Endothelial cell of umbilical vein (primary cell): ENCODE data around the gene CHCHD2. TPM values are rescaled to one million over a fixed set of nuclear protein-coding genes. Genes with fewer than 3 reads are reported as not detected.
"Not testable (repeated sequence)": the region's sequence is repeated elsewhere in the genome, so short reads cannot be mapped to it uniquely, and the experiment has no call there.

Experiments
- BruUV-seq: library from RNA; stranded (reverse); fragments of 400-500 nt; replicated peaks from 2 replicates; lab custom pipeline; 2021; lab: Mats Ljungman, UMichigan
- CTCF ChIA-PET: fragments of 300-600, 350-600 bp; sonication (Branson Sonifier 250); formaldehyde crosslinking; loops from one replicate; lab custom pipeline; 2021; ENCODE audit warnings: antibody characterized with exemption, inconsistent platforms; lab: Charles Lee
- POLR2A ChIA-PET: fragments of 300-600, 350-600 bp; sonication (Branson Sonifier 250); formaldehyde crosslinking; loops from one replicate; lab custom pipeline; 2021; ENCODE audit warnings: antibody characterized with exemption, inconsistent platforms; lab: Charles Lee
- DNase-seq: peaks from one replicate; pipeline ENCODE4 v3.0.0-alpha.2; 2011; ENCODE audit warnings: low read depth, low spot score
- FAIRE-seq: peaks from 2 replicates; lab custom pipeline; 2011; peaks lifted over from hg19 to GRCh38; lab: Jason Lieb, UNC
- H2AFZ ChIP-seq: 2 replicates; pipeline ENCODE4 v1.6.0; 2012; ENCODE audit warnings: low read depth, low read length, control low read depth, inconsistent platforms
- H3K27ac ChIP-seq: 2 replicates; pipeline ENCODE4 v1.5.1; 2011; ENCODE audit warnings: low read depth, mild to moderate bottlenecking, control low read depth, low read length, moderate library complexity; ENCODE audit not compliant: insufficient read depth
- H3K27me3 ChIP-seq, 2 experiments: 2 replicates each; pipeline versions ENCODE4 v1.6.0 to v1.6.1; 2011; ENCODE audit warnings: low read length in 2 of 2, mixed read lengths in 1 of 2; ENCODE audit not compliant: control insufficient read depth in 2 of 2, insufficient read depth in 2 of 2
- H3K36me3 ChIP-seq, 2 experiments: 2 replicates in 1 of 2; 3 replicates in 1 of 2; pipeline ENCODE4 v1.5.1; 2011; ENCODE audit warnings: low read length in 2 of 2, mild to moderate bottlenecking in 1 of 2, moderate library complexity in 1 of 2; ENCODE audit not compliant: control insufficient read depth in 2 of 2, insufficient read depth in 2 of 2; ENCODE audit errors: extremely low read depth in 1 of 2
- H3K4me1 ChIP-seq: 3 replicates; pipeline ENCODE4 v1.5.1; 2011; ENCODE audit warnings: mild to moderate bottlenecking, low read length; ENCODE audit not compliant: control insufficient read depth, insufficient read depth; ENCODE audit errors: extremely low read depth
- H3K4me2 ChIP-seq: 2 replicates; pipeline ENCODE4 v1.6.1; 2011; ENCODE audit warnings: low read length, control low read depth, mixed read lengths; ENCODE audit not compliant: insufficient read depth
- H3K4me3 ChIP-seq, 3 experiments: fragments of 200-600 bp in 1 of 3; sonication (generic), shearing (Covaris generic) in 1 of 3; replicated peaks in 1 of 3; 2 replicates each; pipeline ENCODE4 v1.5.1; 2011 to 2016; ENCODE audit warnings: control low read depth in 3 of 3, low read length in 3 of 3, mild to moderate bottlenecking in 2 of 3, inconsistent platforms in 1 of 3, low read depth in 1 of 3, moderate library complexity in 1 of 3; ENCODE audit not compliant: insufficient read depth in 1 of 3
- H3K79me2 ChIP-seq: 2 replicates; pipeline ENCODE4 v1.6.0; 2012; ENCODE audit warnings: low read length, inconsistent platforms; ENCODE audit not compliant: control insufficient read depth, insufficient read depth
- H3K9ac ChIP-seq: replicated peaks from 2 replicates; pipeline ENCODE3; 2011; ENCODE audit warnings: low read length, control low read depth; ENCODE audit not compliant: insufficient read depth; ENCODE audit errors: extremely low read depth
- H3K9me1 ChIP-seq: replicated peaks from 3 replicates; pipeline ENCODE4 v1.6.0; 2011; ENCODE audit warnings: mild to moderate bottlenecking, low read length; ENCODE audit not compliant: control insufficient read depth, insufficient read depth; ENCODE audit errors: extremely low read depth
- H3K9me3 ChIP-seq: replicated peaks from 2 replicates; pipeline ENCODE4 v1.5.1; 2012; ENCODE audit warnings: low read length, inconsistent platforms; ENCODE audit not compliant: control insufficient read depth, insufficient read depth
- H4K20me1 ChIP-seq: replicated peaks from 2 replicates; pipeline ENCODE3; 2011; ENCODE audit warnings: mild to moderate bottlenecking, low read length; ENCODE audit not compliant: control insufficient read depth, insufficient read depth; ENCODE audit errors: extremely low read depth
- EZH2 ChIP-seq: IDR thresholded peaks from 2 replicates; pipeline ENCODE4 v1.6.1; 2012; ENCODE audit warnings: borderline replicate concordance, low read depth, mild to moderate bottlenecking, moderate library complexity, low read length, inconsistent platforms; ENCODE audit not compliant: severe bottlenecking
- FOS ChIP-seq: IDR thresholded peaks from 2 replicates; pipeline ENCODE4 v1.6.1; 2011; ENCODE audit warnings: mild to moderate bottlenecking, low read length, moderate library complexity, borderline replicate concordance; ENCODE audit not compliant: insufficient read depth
- GATA2 ChIP-seq: IDR thresholded peaks from 2 replicates; pipeline ENCODE4 v1.7.0; 2011; ENCODE audit warnings: low read depth, mild to moderate bottlenecking, moderate library complexity, mixed read lengths, low read length; ENCODE audit not compliant: insufficient read length, insufficient read depth
- MYC ChIP-seq: IDR thresholded peaks from one replicate; pipeline ENCODE4 v1.6.1; 2011; ENCODE audit warnings: mild to moderate bottlenecking, low read depth, low read length
- dilution Hi-C: fragments of 300-500 bp; cut with MboI; formaldehyde crosslinking; loops from one replicate; pipeline ENCODE4 v1.15.0; 2019; ENCODE audit warnings: low sequenced_read_pairs; ENCODE audit not compliant: extremely low pct_ligation_motif_present
- intact Hi-C: fragments of 100-400 bp; cut with micrococcal nuclease; formaldehyde crosslinking; loops from one replicate; pipeline ENCODE4 v1.10.0; 2022
- polyA plus RNA-seq, 4 experiments: library from polyadenylated mRNA; depleted of rRNA in 3 of 4; stranded (reverse) in 3 of 4; unstranded in 1 of 4; fragments of >200 nt; gene quantifications; 2 replicates each; pipeline versions ENCODE4 v1.2.1 to v1.2.3, GENCODE V29; 2011 to 2012; ENCODE audit warnings: missing spikeins in 1 of 4
- total RNA-seq: library from RNA; stranded (reverse); gene quantifications from 2 replicates; pipeline ENCODE4 v1.2.3, GENCODE V29; 2021
- TF ChIP-seq, protein P1 (sequence below): IDR thresholded peaks from 2 replicates; pipeline ENCODE4 v1.6.1; 2011; ENCODE audit not compliant: insufficient read depth, insufficient read length

The CHCHD2 gene
- total and polyA plus RNA-seq, 2 donors (not counting 3 experiments of a cell fraction or from before 2014, with no cell fraction given) = 368 to 616 TPM

DNA sequence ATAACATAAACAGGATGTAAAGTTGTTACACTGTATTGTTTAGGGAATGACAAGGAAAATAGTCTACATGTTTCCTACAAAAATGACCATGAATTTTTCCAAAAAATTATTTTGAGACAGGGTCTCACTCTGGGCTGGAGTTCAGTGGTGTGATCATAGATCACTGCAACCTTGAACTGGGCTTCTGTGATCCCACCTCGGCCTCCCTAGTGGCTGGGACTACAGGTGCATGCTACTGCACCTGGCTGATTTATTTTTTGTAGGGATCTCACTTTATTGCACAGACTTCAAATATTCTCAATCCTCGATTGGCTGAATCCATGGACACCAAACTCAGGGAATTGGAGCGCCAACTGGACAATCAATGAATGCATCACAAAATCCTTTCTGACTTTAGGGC lies 6.6 kb downstream of the CHCHD2 start:
- ChIA-PET POLR2A (no interaction called here), CTCF (no interaction called here)

DNA sequence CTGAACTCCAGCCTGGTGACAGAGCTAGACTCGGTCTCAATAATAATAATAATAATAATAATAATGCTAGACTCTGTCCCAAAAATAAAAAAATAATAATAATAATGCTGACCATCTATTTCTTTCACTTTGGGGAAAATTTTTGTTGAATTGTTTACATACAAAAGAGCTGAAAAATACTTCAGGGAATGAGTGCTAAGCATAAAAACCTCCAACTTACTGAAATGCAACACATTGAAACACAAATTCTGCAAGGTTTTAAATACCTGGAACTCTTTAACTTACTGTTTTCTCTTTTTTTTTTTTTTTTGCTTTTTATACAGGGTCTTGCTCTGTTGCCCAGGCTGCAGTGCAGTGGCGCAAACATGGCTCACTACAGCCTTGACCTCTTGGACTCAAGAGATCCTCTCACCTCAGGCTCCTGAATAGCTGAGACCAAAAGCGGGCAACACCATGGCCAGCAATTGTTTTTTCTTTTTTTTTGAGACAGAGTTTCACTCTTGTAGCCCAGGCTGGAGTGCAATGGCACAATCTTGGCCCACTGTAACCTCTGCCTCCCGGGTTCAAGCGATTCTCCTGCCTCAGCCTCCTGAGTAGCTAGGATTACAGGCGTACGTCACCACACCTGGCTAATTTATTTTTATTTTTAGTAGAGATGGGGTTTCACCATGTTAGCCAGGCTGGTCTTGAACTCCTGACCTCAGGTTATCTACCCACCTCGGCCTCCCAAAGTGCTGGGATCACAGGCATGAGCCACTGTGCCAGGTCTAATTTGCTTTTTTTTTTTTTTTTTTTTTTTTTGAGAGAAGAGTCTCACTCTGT lies 7.9 kb downstream of the CHCHD2 start:
- H3K79me2 ChIP-seq, H3K27ac ChIP-seq, H3K4me3 ChIP-seq, H2AFZ ChIP-seq, BruUV-seq, H3K4me2 ChIP-seq, DNase-seq, FAIRE-seq, H3K9ac ChIP-seq, dilution Hi-C loops, H3K27me3 ChIP-seq, intact Hi-C loops, H3K9me1 ChIP-seq, H3K4me1 ChIP-seq, H3K9me3 ChIP-seq, H4K20me1 ChIP-seq: not testable (repeated sequence)
- peaks cover 6 to 13% of the 10 kb centered on the region in 2 experiments for H3K36me3 ChIP-seq
- POLR2A ChIA-PET = interaction anchor here (0.5 to 0.7 kb wide), 2 partner anchors 33 to 54 kb away, joined by 3 to 6 read pairs; no protein-coding TSS in a partner anchor
- CTCF ChIA-PET = interaction anchor here (0.8 to 1.1 kb wide), 2 partner anchors 8 to 29 kb away, joined by 3 read pairs; partner anchors contain the start of gene CHCHD2

More for the DNA sequence above, 6.6 kb downstream of the CHCHD2 start:
- Histone ChIP-seq H2AFZ (no peak overlapping the region), H3K9ac (no peak overlapping the region), H3K9me1 (no peaks in the 10 kb centered on the region), H3K27ac (no peak overlapping the region), H3K4me1 (no peaks in the 10 kb centered on the region), H3K79me2 (peaks cover 10% of the 10 kb centered on the region), H3K9me3 (no peaks in the 10 kb centered on the region), H4K20me1 (no peaks in the 10 kb centered on the region), H3K27me3 (no peaks in the 10 kb centered on the region), H3K4me2 (no peak overlapping the region), H3K4me3 (no peak overlapping the region), H3K36me3 (peaks cover 13 to 19% of the 10 kb centered on the region in 2 experiments)
- TF ChIP-seq, protein P1, sequence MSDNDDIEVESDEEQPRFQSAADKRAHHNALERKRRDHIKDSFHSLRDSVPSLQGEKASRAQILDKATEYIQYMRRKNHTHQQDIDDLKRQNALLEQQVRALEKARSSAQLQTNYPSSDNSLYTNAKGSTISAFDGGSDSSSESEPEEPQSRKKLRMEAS = no peak
- TF ChIP-seq MYC = no peak
- TF ChIP-seq EZH2 = no peak
- TF ChIP-seq GATA2 = no peak
- TF ChIP-seq FOS = no peak
- dilution Hi-C loops (no loop called here), intact Hi-C loops (loop anchor here (10.0 kb wide), 2 partner anchors 525 to 735 kb away; partner anchors contain the start of genes LANCL2 and VOPP1)
- no TSS peak for BruUV-seq
- DNase-seq (no peak), FAIRE-seq (peak; percentile 15)
